ENCODE measurements around the gene FMNL2.

FMNL2 gene

GRCh38 chr2:152500772-152501171 lies 165.8 kb downstream of the FMNL2 start:
- Histone ChIP-seq H3K9me2 (replicated peaks; ENCODE audit: insufficient read depth, low read length) (no peaks in the 10 kb centered on the region), H4K20me1 (ENCODE audit: low read depth, low read length) (no peaks in the 10 kb centered on the region), H3K4me2 (ENCODE audit: low read depth, low read length, poor library complexity, severe bottlenecking) (no peak overlapping the region), H3K4me3 (ENCODE audit: insufficient read depth, low read length, poor library complexity, severe bottlenecking) (no peak overlapping the region), H3K9me3 (ENCODE audit: insufficient read depth, low read length) (no peaks in the 10 kb centered on the region), H3K9ac (ENCODE audit: low read length) (no peak overlapping the region), H3K27ac (ENCODE audit: low read depth, low read length) (no peak overlapping the region), H3F3A (ENCODE audit: insufficient read depth) (no peaks in the 10 kb centered on the region), H3K79me2 (ENCODE audit: insufficient read depth, low read length) (no peaks in the 10 kb centered on the region), H2AFZ (ENCODE audit: low read depth, low read length, severe bottlenecking) (no peak overlapping the region), H3K27me3 (ENCODE audit: low read length) (no peaks in the 10 kb centered on the region), H3K36me3 (ENCODE audit: low read length) (no peaks in the 10 kb centered on the region)
- no peak for TF ChIP-seq EZH2phosphoT487 (conservative IDR thresholded peaks at IDR 0.05; ENCODE audit: low read length)
- TF ChIP-seq CTCF (IDR thresholded peaks at IDR 0.05; ENCODE audit: insufficient read depth, low read length, poor library complexity, severe bottlenecking), result no peak

- no peaks in the 10 kb centered on the region for H4K20me1 ChIP-seq (ENCODE audit: low read depth, low read length)
- no peaks in the 10 kb centered on the region for H3K79me2 ChIP-seq (ENCODE audit: insufficient read depth, low read length)
- TF ChIP-seq EZH2phosphoT487 (conservative IDR thresholded peaks at IDR 0.05; ENCODE audit: low read length) (no peak), CTCF (IDR thresholded peaks at IDR 0.05; ENCODE audit: insufficient read depth, low read length, poor library complexity, severe bottlenecking) (no peak)
- no peak overlapping the region for H3K27ac ChIP-seq (ENCODE audit: low read depth, low read length)
- H3K36me3 ChIP-seq (ENCODE audit: low read length), result no peaks in the 10 kb centered on the region
- no peak overlapping the region for H3K9ac ChIP-seq (ENCODE audit: low read length)
- H2AFZ ChIP-seq (ENCODE audit: low read depth, low read length, severe bottlenecking), result no peak overlapping the region
- H3K9me3 ChIP-seq (ENCODE audit: insufficient read depth, low read length), result no peaks in the 10 kb centered on the region
- no peak overlapping the region for H3K4me2 ChIP-seq (ENCODE audit: low read depth, low read length, poor library complexity, severe bottlenecking)
- H3K4me3 ChIP-seq (ENCODE audit: insufficient read depth, low read length, poor library complexity, severe bottlenecking), result no peak overlapping the region
- H3F3A ChIP-seq (ENCODE audit: insufficient read depth), result no peaks in the 10 kb centered on the region
- H3K27me3 ChIP-seq (ENCODE audit: low read length), result no peaks in the 10 kb centered on the region
- no peaks in the 10 kb centered on the region for H3K9me2 ChIP-seq (replicated peaks; ENCODE audit: insufficient read depth, low read length)
Observed at GRCh38 chr2:152501666-152502065, 166.7 kb downstream of the FMNL2 start.

- H3K9ac ChIP-seq (ENCODE audit: low read length), result no peak overlapping the region
- no peaks in the 10 kb centered on the region for H3K27me3 ChIP-seq (ENCODE audit: low read length)
- TF ChIP-seq EZH2phosphoT487 (conservative IDR thresholded peaks at IDR 0.05; ENCODE audit: low read length) (no peak), CTCF (IDR thresholded peaks at IDR 0.05; ENCODE audit: insufficient read depth, low read length, poor library complexity, severe bottlenecking) (no peak)
- H4K20me1 ChIP-seq (ENCODE audit: low read depth, low read length), result no peaks in the 10 kb centered on the region
- H3K4me2 ChIP-seq (ENCODE audit: low read depth, low read length, poor library complexity, severe bottlenecking), result no peak overlapping the region
- no peak overlapping the region for H3K27ac ChIP-seq (ENCODE audit: low read depth, low read length)
- no peaks in the 10 kb centered on the region for H3K9me2 ChIP-seq (replicated peaks; ENCODE audit: insufficient read depth, low read length)
- no peaks in the 10 kb centered on the region for H3K9me3 ChIP-seq (ENCODE audit: insufficient read depth, low read length)
- H3K79me2 ChIP-seq (ENCODE audit: insufficient read depth, low read length), result no peaks in the 10 kb centered on the region
- H3K36me3 ChIP-seq (ENCODE audit: low read length), result no peaks in the 10 kb centered on the region
- no peak overlapping the region for H2AFZ ChIP-seq (ENCODE audit: low read depth, low read length, severe bottlenecking)
- H3K4me3 ChIP-seq (ENCODE audit: insufficient read depth, low read length, poor library complexity, severe bottlenecking), result no peak overlapping the region
- H3F3A ChIP-seq (ENCODE audit: insufficient read depth), result no peaks in the 10 kb centered on the region
Observed at GRCh38 chr2:152504618-152505017, 169.6 kb downstream of the FMNL2 start.

Data from SU-DHL-6 (cell line).